H9 (cell line): ENCODE results near the gene FH. TPM values are rescaled to one million over a fixed set of nuclear protein-coding genes. Genes with fewer than 3 reads are reported as not detected.

Experiments
- DNase-seq: peaks from one replicate; pipeline ENCODE4 v3.0.0-alpha.2; 2017
- H2AFZ ChIP-seq: one replicate; pipeline ENCODE4 v1.6.1; 2013; ENCODE audit warnings: mild to moderate bottlenecking, low read length, control low read depth, moderate library complexity
- H2AK5ac ChIP-seq: 2 replicates; pipeline ENCODE4 v1.6.1; 2013; ENCODE audit warnings: low read length, control low read depth, mixed read lengths; ENCODE audit not compliant: insufficient read length
- H2BK120ac ChIP-seq: one replicate; pipeline ENCODE4 v1.6.1; 2013; ENCODE audit warnings: low read depth, mild to moderate bottlenecking, low read length, control low read depth, inconsistent platforms; ENCODE audit not compliant: poor library complexity, severe bottlenecking
- H2BK12ac ChIP-seq: 2 replicates; pipeline ENCODE4 v1.6.1; 2013; ENCODE audit warnings: low read length, control low read depth, mixed read lengths, low read depth; ENCODE audit not compliant: insufficient read length
- H2BK15ac ChIP-seq: 2 replicates; pipeline ENCODE4 v1.6.1; 2013; ENCODE audit warnings: low read depth, low read length, control low read depth
- H2BK20ac ChIP-seq: one replicate; pipeline ENCODE4 v1.6.1; 2013; ENCODE audit warnings: low read depth, mild to moderate bottlenecking, low read length, control low read depth, inconsistent platforms; ENCODE audit not compliant: poor library complexity, severe bottlenecking
- H2BK5ac ChIP-seq: 2 replicates; pipeline ENCODE4 v1.6.1; 2013; ENCODE audit warnings: low read length, control low read depth, mixed read lengths; ENCODE audit not compliant: insufficient read length
- H3K14ac ChIP-seq: 2 replicates; pipeline ENCODE4 v1.6.1; 2013; ENCODE audit warnings: low read length, control low read depth; ENCODE audit not compliant: insufficient read depth
- H3K18ac ChIP-seq: 2 replicates; pipeline ENCODE4 v1.6.1; 2013; ENCODE audit warnings: low read depth, mild to moderate bottlenecking, mixed read lengths, low read length, control low read depth; ENCODE audit not compliant: insufficient read length
- H3K23ac ChIP-seq: 2 replicates; pipeline ENCODE4 v1.6.1; 2013; ENCODE audit warnings: low read length, control low read depth, mixed read lengths, low read depth; ENCODE audit not compliant: insufficient read length
- H3K23me2 ChIP-seq: 2 replicates; pipeline ENCODE4 v1.6.1; 2013; ENCODE audit warnings: low read depth, mild to moderate bottlenecking, mixed read lengths, low read length, control low read depth; ENCODE audit not compliant: insufficient read length, poor library complexity, severe bottlenecking
- H3K27ac ChIP-seq: 2 replicates; pipeline ENCODE4 v1.5.1; 2013; ENCODE audit warnings: low read length, control low read depth, mixed read lengths, low read depth; ENCODE audit not compliant: insufficient read length
- H3K27me3 ChIP-seq: 2 replicates; pipeline ENCODE4 v1.6.1; 2013; ENCODE audit warnings: low read length, control low read depth, inconsistent platforms; ENCODE audit not compliant: insufficient read depth
- H3K4ac ChIP-seq: 2 replicates; pipeline ENCODE4 v1.6.1; 2013; ENCODE audit warnings: low read depth, mild to moderate bottlenecking, control low read depth, inconsistent platforms, low read length, moderate library complexity
- H3K4me1 ChIP-seq: 2 replicates; pipeline ENCODE4 v1.6.1; 2013; ENCODE audit warnings: low read length, control low read depth, inconsistent platforms; ENCODE audit not compliant: insufficient read depth
- H3K4me2 ChIP-seq: 2 replicates; pipeline ENCODE4 v1.6.1; 2013; ENCODE audit warnings: low read length, control low read depth, mixed read lengths; ENCODE audit not compliant: insufficient read length, insufficient read depth
- H3K56ac ChIP-seq: 2 replicates; pipeline ENCODE4 v1.6.1; 2013; ENCODE audit warnings: low read depth, mild to moderate bottlenecking, mixed read lengths, low read length, control low read depth; ENCODE audit not compliant: insufficient read length
- H3K79me1 ChIP-seq: 2 replicates; pipeline ENCODE4 v1.6.1; 2013; ENCODE audit warnings: low read depth, mild to moderate bottlenecking, moderate library complexity, low read length, control low read depth, inconsistent platforms; ENCODE audit not compliant: insufficient read depth, poor library complexity, severe bottlenecking
- H3K79me2 ChIP-seq: 2 replicates; pipeline ENCODE4 v1.6.1; 2013; ENCODE audit warnings: low read length, control low read depth, inconsistent platforms; ENCODE audit not compliant: insufficient read depth
- H3K9ac ChIP-seq: 2 replicates; pipeline ENCODE4 v1.6.1; 2013; ENCODE audit warnings: low read length, control low read depth, mixed read lengths; ENCODE audit not compliant: insufficient read length; ENCODE audit errors: extremely low read depth
- H3K9me3 ChIP-seq: one replicate; pipeline ENCODE4 v1.6.1; 2013; ENCODE audit warnings: low read depth, low read length, inconsistent platforms; ENCODE audit not compliant: control insufficient read depth
- H3T11ph ChIP-seq: one replicate; pipeline ENCODE4 v1.6.1; 2013; ENCODE audit warnings: mild to moderate bottlenecking, low read length, control low read depth, inconsistent platforms
- H4K20me1 ChIP-seq: one replicate; pipeline ENCODE4 v1.6.1; 2013; ENCODE audit not compliant: control insufficient read depth, insufficient read length, insufficient read depth
- H4K5ac ChIP-seq: 2 replicates; pipeline ENCODE4 v1.6.1; 2013; ENCODE audit warnings: low read depth, mild to moderate bottlenecking, mixed read lengths, low read length, control low read depth; ENCODE audit not compliant: insufficient read length
- H4K8ac ChIP-seq: replicated peaks from 2 replicates; pipeline ENCODE4 v1.6.1; 2013; ENCODE audit warnings: low read length, control low read depth, mixed read lengths, low read depth; ENCODE audit not compliant: insufficient read length
- H4K91ac ChIP-seq: 2 replicates; pipeline ENCODE4 v1.6.1; 2013; ENCODE audit warnings: low read depth, mild to moderate bottlenecking, moderate library complexity, mixed read lengths, low read length, control low read depth; ENCODE audit not compliant: insufficient read length
- H3K27ac Mint-ChIP-seq, 3 experiments: 2 replicates in 2 of 3; 3 replicates in 1 of 3; pipeline ENCODE4 v1.8.0; 2020 to 2021; ENCODE audit warnings: mixed read lengths in 3 of 3, mild to moderate bottlenecking in 1 of 3, moderate library complexity in 1 of 3
- H3K27me3 Mint-ChIP-seq: 2 replicates; pipeline ENCODE4 v1.8.0; 2021; ENCODE audit warnings: low read depth, mild to moderate bottlenecking, moderate library complexity, mixed read lengths
- H3K36me3 Mint-ChIP-seq, 3 experiments: 2 replicates in 2 of 3; 3 replicates in 1 of 3; pipeline ENCODE4 v1.8.0; 2020 to 2021; ENCODE audit warnings: low read depth in 3 of 3, mixed read lengths in 3 of 3; ENCODE audit not compliant: insufficient read depth in 1 of 3
- H3K4me1 Mint-ChIP-seq, 2 experiments: 2 replicates each; pipeline ENCODE4 v1.8.0; 2020; ENCODE audit warnings: mixed read lengths in 2 of 2
- H3K4me3 Mint-ChIP-seq, 2 experiments: 2 replicates in 1 of 2; 3 replicates in 1 of 2; pipeline ENCODE4 v1.8.0; 2020 to 2021; ENCODE audit warnings: mild to moderate bottlenecking in 2 of 2, mixed read lengths in 2 of 2, moderate library complexity in 1 of 2
- H3K9me3 Mint-ChIP-seq, 2 experiments: 2 replicates in 1 of 2; 3 replicates in 1 of 2; pipeline ENCODE4 v1.8.0; 2020; ENCODE audit warnings: mild to moderate bottlenecking in 2 of 2, mixed read lengths in 2 of 2, moderate library complexity in 1 of 2
- CTCF ChIP-seq: fragments of 200-600 bp; sonication (generic); conservative IDR thresholded peaks from 3 replicates; pipeline ENCODE4 v1.8.0; 2021; ENCODE audit warnings: antibody characterized with exemption, mild to moderate bottlenecking
- WGBS: extraction: QIAGEN DNeasy Blood & Tissue Kit; methylation state at CpG from one replicate; pipeline ENCODE4 v1.1.7; 2013; ENCODE audit warnings: missing lambda C conversion rate, low lambda C conversion rate, mixed read lengths; ENCODE audit not compliant: insufficient read length; ENCODE audit errors: extremely low coverage; 5-methylcytosine and 5-hydroxymethylcytosine counted together
- total RNA-seq: library from RNA; stranded (reverse); gene quantifications from 2 replicates; pipeline ENCODE4 v1.2.1, GENCODE V29; 2021

Gene FH
- total RNA-seq, 1 experiment from 2014 or later: 83.9 TPM

GRCh38 chr1:241456743-241457142, 62.8 kb downstream of the FH start:
- Mint-ChIP-seq H3K27me3 (peaks cover 89% of the 10 kb centered on the region), H3K27ac (no peak overlapping the region), H3K4me1 (peaks cover 3 to 7% of the 10 kb centered on the region in 2 experiments), H3K36me3 (no peaks in the 10 kb centered on the region), H3K4me3 (no peak overlapping the region), H3K9me3 (no peaks in the 10 kb centered on the region)
- H3K4me2 ChIP-seq: no peak overlapping the region
- peaks cover 2% of the 10 kb centered on the region; the same call in 1 of the 2 replicates for H3K27me3 ChIP-seq
- no peak overlapping the region for H2AK5ac ChIP-seq
- no peaks in the 10 kb centered on the region for H3K23me2 ChIP-seq
- H4K8ac ChIP-seq: no peak overlapping the region
- H2BK20ac ChIP-seq: no peak overlapping the region
- no peak overlapping the region for H3K18ac ChIP-seq
- no CpG with 5 or more reads among the region's 1 CpG for WGBS
- H3T11ph ChIP-seq: no peak overlapping the region
- H3K9ac ChIP-seq: no peak overlapping the region
- H2BK12ac ChIP-seq: no peak overlapping the region
- H3K4me1 ChIP-seq: no peaks in the 10 kb centered on the region
- DNase-seq: no peak
- no peak overlapping the region for H3K27ac ChIP-seq
- H3K9me3 ChIP-seq: no peaks in the 10 kb centered on the region
- H2BK5ac ChIP-seq: no peak overlapping the region
- no peak overlapping the region for H4K5ac ChIP-seq
- no peak overlapping the region for H2AFZ ChIP-seq
- no peak overlapping the region for H4K91ac ChIP-seq
- no peak overlapping the region for H2BK120ac ChIP-seq
- no peaks in the 10 kb centered on the region for H3K79me1 ChIP-seq
- no peaks in the 10 kb centered on the region for H4K20me1 ChIP-seq
- H3K4ac ChIP-seq: no peak overlapping the region
- H3K56ac ChIP-seq: no peak overlapping the region
- TF ChIP-seq CTCF: no peak
- H3K23ac ChIP-seq: no peak overlapping the region
- H3K79me2 ChIP-seq: no peaks in the 10 kb centered on the region
- H3K14ac ChIP-seq: no peak overlapping the region
- H2BK15ac ChIP-seq: no peak overlapping the region
